Effector memory CD4-positive, alpha-beta T cell (primary cell): Measurements from ENCODE around the gene FNDC3B.

Experiments
- DNase-seq, 3 donors: peaks; one replicate each; pipeline ENCODE4 v3.0.0-alpha.2; 2020
- H3K27ac ChIP-seq: 2 replicates; pipeline ENCODE4 v1.7.0; 2013; ENCODE audit warnings: mild to moderate bottlenecking, low read length, moderate library complexity; ENCODE audit not compliant: insufficient read depth, poor library complexity, severe bottlenecking
- H3K27me3 ChIP-seq: replicated peaks from 2 replicates; pipeline ENCODE4 v1.7.0; 2013; ENCODE audit warnings: mild to moderate bottlenecking, low read length; ENCODE audit not compliant: insufficient read depth, control insufficient read depth, poor library complexity, severe bottlenecking
- H3K36me3 ChIP-seq: 2 replicates; pipeline ENCODE4 v1.7.0; 2013; ENCODE audit warnings: mild to moderate bottlenecking, low read length, moderate library complexity; ENCODE audit not compliant: control insufficient read depth, insufficient read depth
- H3K4me1 ChIP-seq: 2 replicates; pipeline ENCODE4 v1.7.0; 2013; ENCODE audit warnings: low read length, mild to moderate bottlenecking; ENCODE audit not compliant: control insufficient read depth, insufficient read depth, poor library complexity, severe bottlenecking
- H3K4me3 ChIP-seq: 2 replicates; pipeline ENCODE4 v1.7.0; 2013; ENCODE audit warnings: low read length, low read depth, mild to moderate bottlenecking; ENCODE audit not compliant: insufficient read depth, poor library complexity, severe bottlenecking
- H3K9me3 ChIP-seq: 2 replicates; pipeline ENCODE4 v1.7.0; 2013; ENCODE audit warnings: mild to moderate bottlenecking, low read length, moderate library complexity; ENCODE audit not compliant: control insufficient read depth

The FNDC3B gene

GRCh38 chr3:172216267-172216666 lies 176.9 kb downstream of the FNDC3B start:
- DNase-seq: no peak
- Histone ChIP-seq H3K4me1 (no peaks in the 10 kb centered on the region), H3K36me3 (no peaks in the 10 kb centered on the region), H3K9me3 (no peaks in the 10 kb centered on the region), H3K27ac (no peak overlapping the region), H3K27me3 (no peaks in the 10 kb centered on the region), H3K4me3 (no peak overlapping the region)

GRCh38 chr3:172216911-172217310 lies 177.5 kb downstream of the FNDC3B start:
- DNase-seq: no peak
- H3K27me3 ChIP-seq: no peaks in the 10 kb centered on the region
- H3K36me3 ChIP-seq: no peaks in the 10 kb centered on the region
- no peak overlapping the region for H3K4me3 ChIP-seq
- H3K9me3 ChIP-seq: no peaks in the 10 kb centered on the region
- no peaks in the 10 kb centered on the region for H3K4me1 ChIP-seq
- no peak overlapping the region for H3K27ac ChIP-seq

GRCh38 chr3:172217877-172218276 lies 178.5 kb downstream of the FNDC3B start:
- Histone ChIP-seq H3K9me3 (no peaks in the 10 kb centered on the region), H3K4me1 (no peaks in the 10 kb centered on the region), H3K4me3 (no peak overlapping the region), H3K27me3 (no peaks in the 10 kb centered on the region), H3K36me3 (no peaks in the 10 kb centered on the region), H3K27ac (no peak overlapping the region)
- no peak for DNase-seq

GRCh38 chr3:172218350-172219323 lies 179.3 kb downstream of the FNDC3B start:
- Histone ChIP-seq H3K27ac (no peak overlapping the region), H3K4me3 (no peak overlapping the region), H3K4me1 (no peaks in the 10 kb centered on the region), H3K36me3 (no peaks in the 10 kb centered on the region), H3K27me3 (no peaks in the 10 kb centered on the region), H3K9me3 (no peaks in the 10 kb centered on the region)
- DNase-seq: no peak

- DNase-seq: no peak
- Histone ChIP-seq H3K4me3 (no peak overlapping the region), H3K9me3 (no peaks in the 10 kb centered on the region), H3K4me1 (no peaks in the 10 kb centered on the region), H3K27me3 (no peaks in the 10 kb centered on the region), H3K27ac (no peak overlapping the region), H3K36me3 (no peaks in the 10 kb centered on the region)
Observed at GRCh38 chr3:172219750-172220149, 180.4 kb downstream of the FNDC3B start.

- Histone ChIP-seq H3K27ac (no peak overlapping the region), H3K27me3 (no peaks in the 10 kb centered on the region), H3K36me3 (no peaks in the 10 kb centered on the region), H3K4me1 (no peaks in the 10 kb centered on the region), H3K9me3 (no peaks in the 10 kb centered on the region), H3K4me3 (no peak overlapping the region)
- no peak for DNase-seq
Observed at GRCh38 chr3:172221547-172221946, 182.2 kb downstream of the FNDC3B start.

GRCh38 chr3:172222478-172223071 lies 183.2 kb downstream of the FNDC3B start:
- Histone ChIP-seq H3K36me3 (peaks cover 4% of the 10 kb centered on the region), H3K4me3 (no peak overlapping the region), H3K9me3 (no peaks in the 10 kb centered on the region), H3K27ac (no peak overlapping the region), H3K27me3 (no peaks in the 10 kb centered on the region), H3K4me1 (no peaks in the 10 kb centered on the region)
- DNase-seq: no peak

GRCh38 chr3:172223870-172224269 lies 184.5 kb downstream of the FNDC3B start:
- H3K27ac ChIP-seq: no peak overlapping the region
- peaks cover 4% of the 10 kb centered on the region for H3K36me3 ChIP-seq
- H3K9me3 ChIP-seq: no peaks in the 10 kb centered on the region
- H3K4me1 ChIP-seq: no peaks in the 10 kb centered on the region
- H3K4me3 ChIP-seq: no peak overlapping the region
- H3K27me3 ChIP-seq: no peaks in the 10 kb centered on the region
- DNase-seq: no peak

GRCh38 chr3:172224560-172225214 lies 185.3 kb downstream of the FNDC3B start:
- Histone ChIP-seq H3K36me3 (peaks cover 4% of the 10 kb centered on the region), H3K9me3 (no peaks in the 10 kb centered on the region), H3K27ac (no peak overlapping the region), H3K4me1 (no peaks in the 10 kb centered on the region), H3K4me3 (no peak overlapping the region), H3K27me3 (no peaks in the 10 kb centered on the region)
- DNase-seq: no peak

- H3K27me3 ChIP-seq: no peaks in the 10 kb centered on the region
- DNase-seq: no peak
- H3K27ac ChIP-seq: no peak overlapping the region
- H3K4me3 ChIP-seq: no peak overlapping the region
- no peaks in the 10 kb centered on the region for H3K9me3 ChIP-seq
- H3K4me1 ChIP-seq: no peaks in the 10 kb centered on the region
- peaks cover 4% of the 10 kb centered on the region for H3K36me3 ChIP-seq
Observed at GRCh38 chr3:172225215-172225707, 185.9 kb downstream of the FNDC3B start.
